Right lobe of liver (tissue), 4 donors: ENCODE data around the gene NFATC1.

Source experiments
- POLR2A ChIP-seq: fragments of 450-650 bp; IDR thresholded peaks from one replicate; pipeline ENCODE4 v1.6.1; 2017; ENCODE audit warnings: antibody characterized with exemption, mild to moderate bottlenecking
- TF ChIP-seq, protein P1 (sequence below), 4 donors: fragments of 200-600 bp in 3 of 4; fragments of 450-650 bp in 1 of 4; IDR thresholded peaks; one replicate each; pipeline versions ENCODE4 v1.5.1 to v1.8.0; 2016 to 2022; ENCODE audit warnings: antibody characterized with exemption in 4 of 4, mild to moderate bottlenecking in 2 of 4
- donor health status: DM: no; HTN: no; CAD: no.
- donor health status: DM: no; HTN: no; CAD: no.
- donor health status: DM: no; HTN: yes; CAD: no.

DNA sequence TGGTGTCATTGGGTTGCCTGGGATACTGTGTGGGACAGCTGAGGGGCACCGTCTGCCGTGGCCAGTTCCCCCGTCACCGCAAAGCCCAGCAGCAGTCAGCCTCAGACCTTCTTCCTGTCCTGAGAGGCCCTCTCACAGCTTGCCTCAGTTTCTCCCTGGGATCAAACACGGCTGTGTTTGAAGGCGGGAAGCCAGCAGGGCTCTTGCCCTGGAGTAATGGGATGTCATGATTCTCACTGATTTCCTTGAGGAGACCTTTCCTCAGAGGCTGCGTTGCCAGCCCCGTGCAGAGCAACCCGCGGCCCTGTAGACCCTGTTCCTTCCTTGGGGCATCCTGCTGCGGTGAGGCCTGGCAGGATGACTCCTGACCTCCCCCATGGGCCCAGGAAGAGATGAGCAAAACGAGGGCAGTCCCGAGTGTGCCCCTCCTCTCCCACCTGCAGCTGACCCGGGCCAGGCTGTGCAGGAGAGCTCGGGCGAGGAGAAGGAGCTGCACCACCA is 13.9 kb upstream of the NFATC1 start:
- TF ChIP-seq POLR2A = no peak
- TF ChIP-seq, protein P1, sequence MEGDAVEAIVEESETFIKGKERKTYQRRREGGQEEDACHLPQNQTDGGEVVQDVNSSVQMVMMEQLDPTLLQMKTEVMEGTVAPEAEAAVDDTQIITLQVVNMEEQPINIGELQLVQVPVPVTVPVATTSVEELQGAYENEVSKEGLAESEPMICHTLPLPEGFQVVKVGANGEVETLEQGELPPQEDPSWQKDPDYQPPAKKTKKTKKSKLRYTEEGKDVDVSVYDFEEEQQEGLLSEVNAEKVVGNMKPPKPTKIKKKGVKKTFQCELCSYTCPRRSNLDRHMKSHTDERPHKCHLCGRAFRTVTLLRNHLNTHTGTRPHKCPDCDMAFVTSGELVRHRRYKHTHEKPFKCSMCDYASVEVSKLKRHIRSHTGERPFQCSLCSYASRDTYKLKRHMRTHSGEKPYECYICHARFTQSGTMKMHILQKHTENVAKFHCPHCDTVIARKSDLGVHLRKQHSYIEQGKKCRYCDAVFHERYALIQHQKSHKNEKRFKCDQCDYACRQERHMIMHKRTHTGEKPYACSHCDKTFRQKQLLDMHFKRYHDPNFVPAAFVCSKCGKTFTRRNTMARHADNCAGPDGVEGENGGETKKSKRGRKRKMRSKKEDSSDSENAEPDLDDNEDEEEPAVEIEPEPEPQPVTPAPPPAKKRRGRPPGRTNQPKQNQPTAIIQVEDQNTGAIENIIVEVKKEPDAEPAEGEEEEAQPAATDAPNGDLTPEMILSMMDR (IDR thresholded peaks at IDR 0.05) = no peak
